ENCODE data around the gene MPPED2.

DNA sequence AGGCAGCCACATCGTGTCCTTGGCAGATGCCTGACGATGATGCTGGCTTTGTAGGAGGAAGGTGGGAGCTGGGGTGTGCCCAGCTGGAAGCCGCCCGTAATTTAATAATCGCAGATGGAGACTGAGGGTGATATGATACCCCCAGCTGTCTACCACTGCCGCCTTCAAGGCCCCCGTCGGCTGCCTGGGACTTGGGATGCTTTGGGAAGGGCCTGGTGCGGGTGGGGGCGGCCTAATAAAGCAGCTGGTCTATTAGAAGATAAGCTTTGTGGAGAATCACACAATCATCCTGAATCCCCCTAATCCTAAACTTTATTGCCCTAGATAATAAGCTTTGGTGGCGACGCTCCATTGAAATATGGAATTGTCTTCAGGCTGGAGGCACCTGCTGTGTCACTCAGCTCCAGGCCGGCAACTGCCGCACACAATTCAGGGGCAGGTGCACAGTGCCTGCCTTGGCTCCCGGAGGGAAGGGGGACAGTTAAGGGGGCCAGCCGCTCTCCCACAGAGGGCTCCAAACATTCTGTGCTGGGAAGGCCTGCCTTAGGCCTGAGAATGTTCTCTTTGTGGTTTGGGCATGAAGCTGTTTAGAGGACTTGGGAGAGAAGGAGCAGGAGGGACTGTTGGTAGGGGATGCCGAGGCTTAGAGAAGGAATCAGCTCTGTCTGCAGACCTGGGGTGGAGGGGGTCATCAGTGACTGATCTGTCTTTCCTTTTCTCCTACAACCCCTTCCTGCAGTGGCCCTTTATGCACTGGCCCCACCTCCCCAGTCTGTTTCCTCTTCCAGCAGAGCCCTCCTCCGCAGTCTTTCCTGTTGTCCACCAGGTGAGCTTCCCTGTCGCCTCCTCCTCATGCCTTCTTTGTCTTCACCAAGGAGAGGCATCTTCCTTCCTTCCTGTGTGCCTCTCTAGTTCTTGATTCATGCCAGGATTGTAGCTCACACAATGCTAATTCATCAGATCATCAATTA lies 198.0 kb downstream of the MPPED2 start:
- TF ChIP-seq EZH2 (IDR thresholded peaks at IDR 0.05; ENCODE audit: borderline replicate concordance, low read depth, low read length, severe bottlenecking), result no peak
- TF ChIP-seq, protein P1, sequence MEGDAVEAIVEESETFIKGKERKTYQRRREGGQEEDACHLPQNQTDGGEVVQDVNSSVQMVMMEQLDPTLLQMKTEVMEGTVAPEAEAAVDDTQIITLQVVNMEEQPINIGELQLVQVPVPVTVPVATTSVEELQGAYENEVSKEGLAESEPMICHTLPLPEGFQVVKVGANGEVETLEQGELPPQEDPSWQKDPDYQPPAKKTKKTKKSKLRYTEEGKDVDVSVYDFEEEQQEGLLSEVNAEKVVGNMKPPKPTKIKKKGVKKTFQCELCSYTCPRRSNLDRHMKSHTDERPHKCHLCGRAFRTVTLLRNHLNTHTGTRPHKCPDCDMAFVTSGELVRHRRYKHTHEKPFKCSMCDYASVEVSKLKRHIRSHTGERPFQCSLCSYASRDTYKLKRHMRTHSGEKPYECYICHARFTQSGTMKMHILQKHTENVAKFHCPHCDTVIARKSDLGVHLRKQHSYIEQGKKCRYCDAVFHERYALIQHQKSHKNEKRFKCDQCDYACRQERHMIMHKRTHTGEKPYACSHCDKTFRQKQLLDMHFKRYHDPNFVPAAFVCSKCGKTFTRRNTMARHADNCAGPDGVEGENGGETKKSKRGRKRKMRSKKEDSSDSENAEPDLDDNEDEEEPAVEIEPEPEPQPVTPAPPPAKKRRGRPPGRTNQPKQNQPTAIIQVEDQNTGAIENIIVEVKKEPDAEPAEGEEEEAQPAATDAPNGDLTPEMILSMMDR (IDR thresholded peaks at IDR 0.05; ENCODE audit: borderline replicate concordance, extremely low read depth, low read length, poor library complexity, severe bottlenecking), result no peak

Measured in DND-41 (cell line).